Measurements from ENCODE around the gene CCDC40.

Gene CCDC40

DNA sequence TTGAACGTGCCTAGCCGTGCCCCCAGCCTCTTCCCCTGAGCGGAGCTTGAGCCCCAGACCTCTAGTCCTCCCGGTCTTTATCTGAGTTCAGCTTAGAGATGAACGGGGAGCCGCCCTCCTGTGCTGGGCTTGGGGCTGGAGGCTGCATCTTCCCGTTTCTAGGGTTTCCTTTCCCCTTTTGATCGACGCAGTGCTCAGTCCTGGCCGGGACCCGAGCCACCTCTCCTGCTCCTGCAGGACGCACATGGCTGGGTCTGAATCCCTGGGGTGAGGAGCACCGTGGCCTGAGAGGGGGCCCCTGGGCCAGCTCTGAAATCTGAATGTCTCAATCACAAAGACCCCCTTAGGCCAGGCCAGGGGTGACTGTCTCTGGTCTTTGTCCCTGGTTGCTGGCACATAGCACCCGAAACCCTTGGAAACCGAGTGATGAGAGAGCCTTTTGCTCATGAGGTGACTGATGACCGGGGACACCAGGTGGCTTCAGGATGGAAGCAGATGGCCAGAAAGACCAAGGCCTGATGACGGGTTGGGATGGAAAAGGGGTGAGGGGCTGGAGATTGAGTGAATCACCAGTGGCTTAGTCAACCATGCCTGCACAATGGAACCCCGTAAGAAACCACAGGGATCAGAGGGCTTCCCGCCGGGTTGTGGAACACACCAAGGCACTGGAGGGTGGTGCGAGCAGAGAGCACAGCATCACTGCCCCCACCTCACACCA lies 65.7 kb downstream of the CCDC40 start:
- no peak for DNase-seq

DNA sequence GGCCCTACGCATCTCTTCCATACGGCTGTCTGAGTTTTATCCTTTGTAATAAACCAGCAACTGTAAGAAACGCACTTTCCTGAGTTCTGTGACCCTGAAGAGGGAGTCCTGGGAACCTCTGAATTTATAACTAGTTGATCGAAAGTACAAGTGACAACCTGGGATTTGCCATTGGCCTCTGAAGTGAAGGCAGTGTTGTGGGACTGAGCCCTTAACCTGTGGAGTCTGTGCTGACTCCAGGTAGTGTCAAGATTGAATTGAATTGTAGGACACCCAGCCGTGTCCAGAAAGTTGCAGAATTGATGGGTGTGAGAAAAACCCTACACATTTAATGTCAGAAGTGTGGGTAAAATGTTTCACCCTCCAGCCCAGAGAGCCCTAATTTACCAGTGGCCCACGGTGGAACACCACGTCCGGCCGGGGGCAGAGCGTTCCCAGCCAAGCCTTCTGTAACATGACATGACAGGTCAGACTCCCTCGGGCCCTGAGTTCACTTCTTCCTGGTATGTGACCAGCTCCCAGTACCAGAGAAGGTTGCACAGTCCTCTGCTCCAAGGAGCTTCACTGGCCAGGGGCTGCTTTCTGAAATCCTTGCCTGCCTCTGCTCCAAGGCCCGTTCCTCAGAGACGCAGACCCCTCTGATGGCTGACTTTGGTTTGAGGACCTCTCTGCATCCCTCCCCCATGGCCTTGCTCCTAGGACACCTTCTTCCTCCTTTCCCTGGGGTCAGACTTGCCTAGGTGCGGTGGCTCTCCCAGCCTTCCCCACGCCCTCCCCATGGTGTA lies 66.4 kb downstream of the CCDC40 start:
- no peak for DNase-seq

DNA sequence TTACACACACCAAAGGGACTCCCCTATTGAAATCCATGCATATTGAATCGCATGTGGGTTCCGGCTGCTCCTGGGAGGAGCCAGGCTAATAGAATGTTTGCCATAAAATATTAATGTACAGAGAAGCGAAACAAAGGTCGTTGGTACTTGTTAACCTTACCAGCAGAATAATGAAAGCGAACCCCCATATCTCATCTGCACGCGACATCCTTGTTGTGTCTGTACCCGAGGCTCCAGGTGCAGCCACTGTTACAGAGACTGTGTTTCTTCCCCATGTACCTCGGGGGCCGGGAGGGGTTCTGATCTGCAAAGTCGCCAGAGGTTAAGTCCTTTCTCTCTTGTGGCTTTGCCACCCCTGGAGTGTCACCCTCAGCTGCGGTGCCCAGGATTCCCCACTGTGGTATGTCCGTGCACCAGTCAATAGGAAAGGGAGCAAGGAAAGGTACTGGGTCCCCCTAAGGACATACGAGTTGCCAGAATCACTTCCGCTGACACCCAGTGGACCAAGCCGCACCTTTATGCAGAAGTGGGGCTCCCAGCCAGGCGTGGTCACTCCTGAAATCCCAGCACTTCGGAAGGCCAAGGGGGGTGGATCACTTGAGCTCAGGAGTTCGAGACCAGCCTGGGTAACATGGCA lies 67.1 kb downstream of the CCDC40 start:
- DNase-seq = no peak

DNA sequence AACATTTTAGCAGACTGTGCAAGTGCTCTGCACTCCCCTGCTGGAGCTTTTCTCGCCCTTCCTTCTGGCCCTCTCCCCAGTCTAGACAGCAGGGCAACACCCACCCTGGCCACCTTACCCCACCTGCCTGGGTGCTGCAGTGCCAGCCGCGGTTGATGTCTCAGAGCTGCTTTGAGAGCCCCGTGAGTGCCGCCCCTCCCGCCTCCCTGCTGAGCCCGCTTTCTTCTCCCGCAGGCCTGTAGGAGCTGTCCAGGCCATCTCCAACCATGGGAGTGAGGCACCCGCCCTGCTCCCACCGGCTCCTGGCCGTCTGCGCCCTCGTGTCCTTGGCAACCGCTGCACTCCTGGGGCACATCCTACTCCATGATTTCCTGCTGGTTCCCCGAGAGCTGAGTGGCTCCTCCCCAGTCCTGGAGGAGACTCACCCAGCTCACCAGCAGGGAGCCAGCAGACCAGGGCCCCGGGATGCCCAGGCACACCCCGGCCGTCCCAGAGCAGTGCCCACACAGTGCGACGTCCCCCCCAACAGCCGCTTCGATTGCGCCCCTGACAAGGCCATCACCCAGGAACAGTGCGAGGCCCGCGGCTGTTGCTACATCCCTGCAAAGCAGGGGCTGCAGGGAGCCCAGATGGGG lies 68.0 kb downstream of the CCDC40 start:
- DNase-seq = no peak

DNA sequence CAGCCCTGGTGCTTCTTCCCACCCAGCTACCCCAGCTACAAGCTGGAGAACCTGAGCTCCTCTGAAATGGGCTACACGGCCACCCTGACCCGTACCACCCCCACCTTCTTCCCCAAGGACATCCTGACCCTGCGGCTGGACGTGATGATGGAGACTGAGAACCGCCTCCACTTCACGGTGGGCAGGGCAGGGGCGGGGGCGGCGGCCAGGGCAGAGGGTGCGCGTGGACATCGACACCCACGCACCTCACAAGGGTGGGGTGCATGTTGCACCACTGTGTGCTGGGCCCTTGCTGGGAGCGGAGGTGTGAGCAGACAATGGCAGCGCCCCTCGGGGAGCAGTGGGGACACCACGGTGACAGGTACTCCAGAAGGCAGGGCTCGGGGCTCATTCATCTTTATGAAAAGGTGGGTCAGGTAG lies 68.5 kb downstream of the CCDC40 start:
- no peak for DNase-seq

DNA sequence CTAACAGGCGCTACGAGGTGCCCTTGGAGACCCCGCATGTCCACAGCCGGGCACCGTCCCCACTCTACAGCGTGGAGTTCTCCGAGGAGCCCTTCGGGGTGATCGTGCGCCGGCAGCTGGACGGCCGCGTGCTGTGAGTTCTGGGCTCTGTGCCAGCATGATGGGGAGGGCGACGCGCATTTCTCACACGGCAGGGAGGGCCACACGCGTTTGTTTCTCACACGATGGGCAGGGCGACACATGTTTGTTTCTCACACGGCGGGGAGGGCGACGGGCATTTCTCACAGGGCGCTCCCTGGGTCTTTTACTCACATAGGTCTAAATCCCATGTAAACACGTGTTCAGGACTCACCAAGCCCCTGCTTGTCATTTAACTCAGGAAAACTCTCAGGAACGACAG lies 69.3 kb downstream of the CCDC40 start:
- DNase-seq = peak; percentile 56

DNA sequence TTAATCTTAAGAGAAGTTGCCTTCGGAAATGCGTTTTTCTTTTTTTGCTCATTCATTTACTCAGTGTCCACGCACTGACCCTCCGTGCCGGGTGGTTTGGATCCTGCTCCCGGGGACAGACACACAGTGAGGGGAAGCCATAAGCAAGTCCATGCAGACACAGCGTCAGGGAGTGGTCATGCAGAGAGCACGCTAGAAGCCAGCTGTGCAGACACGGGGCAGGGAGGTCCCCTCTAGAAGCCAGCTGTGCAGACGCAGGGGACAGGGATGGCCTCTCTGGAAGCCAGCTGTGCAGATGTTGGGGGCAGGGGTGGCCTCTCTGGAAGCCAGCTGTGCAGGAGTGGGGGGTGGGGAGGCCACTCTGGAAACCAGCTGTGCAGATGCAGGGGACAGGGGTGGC lies 69.7 kb downstream of the CCDC40 start:
- DNase-seq = no peak

DNA sequence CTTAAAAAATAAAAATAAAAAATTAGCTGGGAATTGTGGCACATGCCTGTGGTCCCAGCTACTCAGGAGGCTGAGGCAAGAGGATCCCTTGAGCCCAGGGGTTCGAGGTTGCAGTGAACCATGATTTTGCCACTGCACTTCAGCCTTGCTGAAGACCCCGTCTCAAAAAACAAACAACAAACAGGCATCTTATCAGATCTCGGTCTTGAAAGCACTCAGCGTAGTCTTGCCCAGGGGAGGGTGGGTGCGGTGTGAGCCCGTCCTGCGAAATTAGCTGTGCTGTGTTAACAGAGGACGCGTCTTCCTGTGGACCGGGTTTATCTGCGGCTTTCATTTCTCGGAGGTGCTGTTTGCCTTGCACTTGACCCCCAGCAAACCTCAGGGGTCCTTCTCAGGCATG lies 70.3 kb downstream of the CCDC40 start:
- no peak for DNase-seq

DNA sequence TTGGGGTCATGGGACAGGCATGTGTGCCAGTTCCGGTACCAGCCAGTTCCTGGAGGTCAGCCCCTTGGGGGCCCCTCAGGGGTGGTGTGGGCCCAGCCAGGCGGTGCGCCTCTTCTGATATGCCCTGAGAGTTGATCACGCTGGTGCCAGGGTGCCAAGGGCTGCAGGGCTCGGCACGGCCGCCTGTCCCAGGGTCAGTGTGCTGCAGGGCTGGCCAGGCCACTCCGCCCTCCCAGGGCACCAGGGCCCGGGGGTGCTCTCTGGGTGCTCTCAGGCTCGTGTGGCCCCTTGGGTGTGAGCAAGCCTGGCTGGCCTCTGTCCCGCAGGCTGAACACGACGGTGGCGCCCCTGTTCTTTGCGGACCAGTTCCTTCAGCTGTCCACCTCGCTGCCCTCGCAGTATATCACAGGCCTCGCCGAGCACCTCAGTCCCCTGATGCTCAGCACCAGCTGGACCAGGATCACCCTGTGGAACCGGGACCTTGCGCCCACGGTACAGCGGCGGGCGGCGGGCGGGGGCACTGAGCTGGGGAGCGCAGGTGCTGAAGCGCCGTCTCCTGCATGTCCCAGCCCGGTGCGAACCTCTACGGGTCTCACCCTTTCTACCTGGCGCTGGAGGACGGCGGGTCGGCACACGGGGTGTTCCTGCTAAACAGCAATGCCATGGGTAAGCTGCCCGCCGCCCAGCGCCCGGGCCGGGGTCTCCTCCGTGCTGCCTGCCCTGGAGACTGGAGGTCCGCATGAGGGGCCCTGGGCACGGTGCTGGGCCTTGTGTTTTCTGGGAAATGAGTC lies 71.0 kb downstream of the CCDC40 start:
- no peak for DNase-seq

DNA sequence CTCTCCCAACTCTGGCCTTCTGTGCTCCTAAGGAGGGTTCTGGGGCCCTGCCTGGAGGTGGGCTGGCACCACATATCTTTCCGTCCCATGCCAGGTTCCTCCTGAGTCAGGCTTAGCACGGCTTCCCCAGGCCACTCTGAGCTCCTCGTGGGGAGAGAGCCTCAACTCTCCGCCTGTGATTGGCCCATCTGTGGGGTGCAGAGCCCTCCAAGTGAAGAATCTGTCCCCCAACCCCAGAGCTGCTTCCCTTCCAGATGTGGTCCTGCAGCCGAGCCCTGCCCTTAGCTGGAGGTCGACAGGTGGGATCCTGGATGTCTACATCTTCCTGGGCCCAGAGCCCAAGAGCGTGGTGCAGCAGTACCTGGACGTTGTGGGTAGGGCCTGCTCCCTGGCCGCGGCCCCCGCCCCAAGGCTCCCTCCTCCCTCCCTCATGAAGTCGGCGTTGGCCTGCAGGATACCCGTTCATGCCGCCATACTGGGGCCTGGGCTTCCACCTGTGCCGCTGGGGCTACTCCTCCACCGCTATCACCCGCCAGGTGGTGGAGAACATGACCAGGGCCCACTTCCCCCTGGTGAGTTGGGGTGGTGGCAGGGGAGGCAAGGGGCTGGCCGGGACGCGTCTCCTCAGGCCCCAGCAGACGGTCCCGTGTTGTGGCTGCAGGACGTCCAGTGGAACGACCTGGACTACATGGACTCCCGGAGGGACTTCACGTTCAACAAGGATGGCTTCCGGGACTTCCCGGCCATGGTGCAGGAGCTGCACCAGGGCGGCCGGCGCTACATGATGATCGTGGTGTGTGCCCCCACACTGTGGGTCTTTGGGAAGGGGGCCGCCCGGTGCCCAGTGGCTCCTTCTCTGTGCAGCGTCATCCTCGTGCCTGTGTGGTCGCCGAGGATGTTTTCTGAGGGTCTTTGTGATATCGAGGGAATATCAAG lies 71.9 kb downstream of the CCDC40 start:
- DNase-seq = no peak

DNA sequence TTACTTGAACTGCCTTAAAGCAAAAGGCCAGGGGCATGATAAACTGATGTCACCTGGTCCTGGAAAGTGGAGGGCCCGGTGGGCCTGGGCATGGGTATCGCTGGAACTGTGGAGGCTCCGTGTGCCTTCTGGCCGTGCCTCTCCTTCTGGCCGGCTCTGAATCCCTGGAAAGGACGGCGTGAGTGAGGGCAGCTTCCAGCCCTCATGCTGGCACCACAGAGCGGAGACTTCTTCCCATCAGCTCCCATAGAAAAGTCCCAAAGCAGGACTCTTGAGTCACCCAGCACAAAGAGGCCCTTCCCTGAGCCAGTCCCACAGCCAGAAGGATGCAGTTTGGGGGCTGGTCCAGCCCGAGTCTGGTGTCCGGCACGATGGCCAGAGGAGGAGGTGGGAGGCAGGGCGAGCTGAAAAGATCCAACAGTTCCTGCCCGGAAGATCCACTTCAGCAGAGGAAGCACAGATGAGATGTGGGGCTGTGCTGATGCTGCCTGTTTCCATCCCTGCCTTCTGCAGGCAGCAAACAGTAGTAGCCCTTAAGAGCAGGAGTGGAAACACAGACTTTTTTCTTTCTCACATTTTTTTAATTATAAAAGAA lies 72.7 kb downstream of the CCDC40 start:
- DNase-seq = no peak

DNA sequence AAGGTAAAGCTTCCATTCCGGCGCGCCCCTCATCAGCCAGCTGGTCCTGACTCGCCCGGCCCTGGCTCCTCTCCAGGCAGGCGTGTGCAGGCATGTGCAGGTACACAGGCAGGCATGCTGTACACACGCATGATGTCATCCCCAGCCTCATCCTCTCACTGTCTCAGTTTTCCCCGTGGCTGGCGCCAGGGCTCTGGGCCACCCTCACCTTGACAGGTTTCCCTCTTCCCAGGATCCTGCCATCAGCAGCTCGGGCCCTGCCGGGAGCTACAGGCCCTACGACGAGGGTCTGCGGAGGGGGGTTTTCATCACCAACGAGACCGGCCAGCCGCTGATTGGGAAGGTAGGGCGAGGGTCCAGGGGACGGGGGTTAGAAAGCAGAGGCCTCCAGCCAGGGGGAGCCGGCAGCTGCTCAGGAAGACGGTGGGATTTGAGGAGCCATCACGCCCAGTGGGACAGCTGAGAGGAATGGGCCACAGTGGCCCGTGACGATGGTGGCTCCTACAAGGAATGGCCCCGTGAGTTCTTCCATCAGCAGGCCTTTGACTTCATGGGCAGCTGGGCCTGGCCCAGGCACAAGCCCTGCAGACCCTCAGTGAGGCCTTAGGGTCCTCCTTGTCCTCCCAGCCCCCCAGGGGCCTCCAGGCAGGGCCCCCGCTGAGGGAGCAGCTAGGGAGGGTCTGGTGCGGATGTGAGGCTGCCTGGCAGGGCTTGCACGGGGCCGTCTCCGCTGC lies 73.4 kb downstream of the CCDC40 start:
- no peak for DNase-seq

DNA sequence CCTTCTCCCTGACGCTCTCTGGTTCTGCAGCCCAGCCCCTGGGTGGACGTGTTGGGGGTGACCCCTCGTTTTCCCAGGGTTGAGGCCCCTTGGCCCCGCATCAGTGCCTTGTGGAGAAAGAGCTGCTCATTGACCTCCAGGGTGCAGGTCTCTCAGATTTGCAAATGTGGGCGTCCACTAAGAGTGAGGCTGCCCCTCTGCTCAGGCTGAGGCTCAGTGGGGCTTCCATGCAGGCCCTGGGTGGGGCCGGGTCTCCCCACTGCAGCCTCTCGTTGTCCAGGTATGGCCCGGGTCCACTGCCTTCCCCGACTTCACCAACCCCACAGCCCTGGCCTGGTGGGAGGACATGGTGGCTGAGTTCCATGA lies 74.0 kb downstream of the CCDC40 start:
- DNase-seq = no peak

DNA sequence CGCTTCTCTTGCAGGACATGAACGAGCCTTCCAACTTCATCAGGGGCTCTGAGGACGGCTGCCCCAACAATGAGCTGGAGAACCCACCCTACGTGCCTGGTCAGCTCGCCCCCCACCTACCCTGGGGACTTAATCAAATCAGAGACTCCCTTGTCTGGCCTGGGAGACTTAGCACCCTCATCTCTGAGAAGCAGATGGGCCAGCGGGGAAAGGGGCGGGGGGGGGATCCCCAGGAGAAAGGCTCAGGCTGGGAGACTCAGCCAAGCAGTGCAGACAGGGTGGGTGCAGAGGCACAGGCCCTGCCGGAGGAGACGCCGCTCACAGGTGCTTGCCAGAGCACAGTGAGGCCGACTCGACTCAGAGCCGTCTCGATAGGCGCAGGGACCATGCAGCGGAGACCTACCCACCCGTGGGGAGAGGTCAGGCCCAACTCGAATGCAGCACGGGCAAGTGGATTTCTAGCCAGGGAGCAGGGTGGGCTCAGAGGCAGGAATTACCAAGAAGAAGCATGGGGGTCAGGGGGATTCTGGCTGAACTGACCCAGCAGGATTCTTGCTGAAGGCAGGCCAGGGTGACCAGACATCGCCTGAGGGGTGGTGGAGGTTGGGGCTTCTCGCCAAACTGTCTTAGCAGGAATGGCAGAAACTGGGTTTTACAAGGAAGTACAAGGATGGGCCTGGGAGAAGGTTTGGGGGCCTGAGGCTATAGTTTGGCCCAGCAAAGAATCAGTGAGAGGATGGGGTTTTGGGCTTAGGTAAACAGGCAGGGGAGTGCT lies 74.7 kb downstream of the CCDC40 start:
- no peak for DNase-seq

DNA sequence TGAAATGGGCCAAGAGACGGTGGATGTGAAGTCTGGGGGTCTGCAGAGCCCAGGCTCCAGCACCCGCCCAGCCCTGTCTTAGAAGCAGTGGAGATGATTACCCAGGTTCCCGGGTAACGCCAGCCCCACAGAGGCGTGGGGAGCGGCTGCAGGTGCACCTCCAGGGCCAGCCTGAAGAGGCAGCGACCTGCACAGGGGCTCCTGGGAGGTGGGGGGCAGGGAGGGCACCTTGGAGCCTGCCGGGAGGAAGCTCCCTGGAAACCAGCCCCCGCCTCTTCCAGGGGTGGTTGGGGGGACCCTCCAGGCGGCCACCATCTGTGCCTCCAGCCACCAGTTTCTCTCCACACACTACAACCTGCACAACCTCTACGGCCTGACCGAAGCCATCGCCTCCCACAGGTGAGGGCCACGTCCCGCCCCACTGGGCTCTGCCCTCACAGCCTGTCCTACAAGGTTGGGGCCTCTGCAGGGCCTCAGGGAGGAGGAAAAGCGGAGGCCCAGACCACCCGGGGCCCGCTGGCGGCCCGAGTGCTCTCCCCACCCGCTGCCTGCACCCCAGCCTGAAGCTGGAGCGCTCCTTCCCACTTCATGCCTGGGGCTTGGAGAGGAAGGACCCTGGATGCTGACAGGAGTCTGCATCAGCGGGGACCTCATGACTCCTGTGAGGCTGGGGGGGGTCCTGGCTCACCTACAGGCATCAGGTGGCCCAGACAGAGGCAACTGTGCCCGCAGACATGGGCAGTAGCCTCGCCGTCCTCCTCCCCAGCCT lies 75.4 kb downstream of the CCDC40 start:
- no peak for DNase-seq

DNA sequence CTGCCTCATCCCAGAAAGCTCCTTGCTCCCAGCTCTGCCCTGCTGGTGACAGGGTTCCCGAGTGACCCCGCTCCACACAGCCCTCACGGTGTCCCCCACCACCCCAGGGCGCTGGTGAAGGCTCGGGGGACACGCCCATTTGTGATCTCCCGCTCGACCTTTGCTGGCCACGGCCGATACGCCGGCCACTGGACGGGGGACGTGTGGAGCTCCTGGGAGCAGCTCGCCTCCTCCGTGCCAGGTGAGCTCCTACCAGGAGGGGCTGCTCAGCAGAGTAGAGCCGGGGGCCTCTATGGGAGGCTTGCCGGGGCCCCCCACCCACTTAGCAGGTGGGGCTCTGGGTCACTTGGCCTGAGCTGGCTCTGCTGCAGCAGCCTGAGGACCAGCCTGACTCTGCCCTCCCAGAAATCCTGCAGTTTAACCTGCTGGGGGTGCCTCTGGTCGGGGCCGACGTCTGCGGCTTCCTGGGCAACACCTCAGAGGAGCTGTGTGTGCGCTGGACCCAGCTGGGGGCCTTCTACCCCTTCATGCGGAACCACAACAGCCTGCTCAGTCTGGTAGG lies 76.1 kb downstream of the CCDC40 start:
- no peak for DNase-seq

DNA sequence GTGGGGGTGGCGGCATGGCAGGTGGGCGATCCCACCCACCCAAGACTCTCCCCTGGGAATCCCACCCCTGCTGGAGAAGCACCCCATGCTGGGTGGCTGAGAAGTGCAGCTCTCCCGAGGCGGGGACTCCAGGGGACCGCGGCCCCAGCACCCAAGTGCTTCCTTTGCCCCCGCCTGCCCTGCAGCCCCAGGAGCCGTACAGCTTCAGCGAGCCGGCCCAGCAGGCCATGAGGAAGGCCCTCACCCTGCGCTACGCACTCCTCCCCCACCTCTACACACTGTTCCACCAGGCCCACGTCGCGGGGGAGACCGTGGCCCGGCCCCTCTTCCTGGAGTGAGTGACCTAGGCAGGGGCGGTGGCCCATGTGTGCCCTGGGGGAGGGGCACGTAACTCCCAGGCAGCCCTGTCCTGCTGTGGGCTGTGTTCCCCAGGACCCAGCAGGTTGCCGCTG lies 76.6 kb downstream of the CCDC40 start:
- no peak for DNase-seq

DNA sequence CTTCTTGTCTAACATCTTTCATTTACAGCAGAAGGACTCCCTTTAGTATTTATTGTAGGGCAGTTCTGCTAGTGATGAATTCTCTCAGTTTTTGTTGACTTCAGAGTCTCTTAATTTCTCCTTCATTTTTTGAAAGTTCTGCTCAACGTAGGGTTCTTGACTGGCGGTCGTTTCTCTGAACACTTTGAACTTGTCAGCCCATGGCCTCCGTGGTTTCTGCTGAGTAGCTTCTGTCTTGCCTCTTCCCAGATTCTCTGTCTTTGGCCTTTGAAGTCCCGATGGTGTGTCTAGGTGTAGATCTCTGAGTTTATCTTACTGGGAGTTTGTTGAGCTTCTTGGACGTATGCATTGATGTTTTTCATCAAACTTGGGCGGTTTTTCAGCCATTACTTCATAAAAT lies 78.3 kb downstream of the CCDC40 start:
- DNase-seq = no peak
